ENCODE measurements around the gene ASH1L. TPM values are rescaled to one million over a fixed set of nuclear protein-coding genes. Genes with fewer than 3 reads are reported as not detected.
A peak's percentile ranks its signal among the peaks of the same experiment; 100 is the strongest.

The ASH1L gene
- total RNA-seq, 3 donors from 2014 or later: 83.2 to 103 (median 85.6) TPM

GRCh38 chr1:155318082-155318481 is 244.5 kb downstream of the ASH1L start:
- Histone ChIP-seq H3K9me3 (no peaks in the 10 kb centered on the region), H3K4me1 (peaks cover 5% of the 10 kb centered on the region in 2 donors), H3K27ac (no peak overlapping the region), H3K27me3 (no peaks in the 10 kb centered on the region), H3K36me3 (no peaks in the 10 kb centered on the region), H3K4me3 (no peak overlapping the region)
- no peak for DNase-seq (ENCODE audit: low spot score in 2 of 2)
- TF ChIP-seq POLR2A (IDR thresholded peaks at IDR 0.05) (no peak), CTCF (IDR thresholded peaks at IDR 0.05) (no peak), POLR2AphosphoS5 (IDR thresholded peaks at IDR 0.05) (no peak)
- intact Hi-C loops (cut with DNase I; ENCODE audit: low total_unique reads): no loop called here

GRCh38 chr1:155316922-155317321 is 245.7 kb downstream of the ASH1L start:
- DNase-seq (ENCODE audit: low spot score in 2 of 2): no peak
- intact Hi-C loops (cut with DNase I; ENCODE audit: low total_unique reads): no loop called here
- no peaks in the 10 kb centered on the region for H3K27me3 ChIP-seq
- no peaks in the 10 kb centered on the region for H3K4me1 ChIP-seq
- TF ChIP-seq CTCF (IDR thresholded peaks at IDR 0.05): no peak
- no peak for TF ChIP-seq POLR2AphosphoS5 (IDR thresholded peaks at IDR 0.05)
- no peak for TF ChIP-seq POLR2A (IDR thresholded peaks at IDR 0.05)
- no peaks in the 10 kb centered on the region for H3K9me3 ChIP-seq
- H3K36me3 ChIP-seq: no peaks in the 10 kb centered on the region
- no peak overlapping the region for H3K27ac ChIP-seq
- no peak overlapping the region for H3K4me3 ChIP-seq

- no peak overlapping the region for H3K27ac ChIP-seq
- TF ChIP-seq POLR2A (IDR thresholded peaks at IDR 0.05) (no peak), POLR2AphosphoS5 (IDR thresholded peaks at IDR 0.05) (no peak), CTCF (IDR thresholded peaks at IDR 0.05) (no peak)
- intact Hi-C loops (cut with DNase I; ENCODE audit: low total_unique reads): no loop called here
- H3K36me3 ChIP-seq: no peaks in the 10 kb centered on the region
- no peak for DNase-seq (ENCODE audit: low spot score in 2 of 2)
- H3K4me1 ChIP-seq: peaks cover 0 to 9% of the 10 kb centered on the region in 2 donors
- no peaks in the 10 kb centered on the region for H3K27me3 ChIP-seq
- no peak overlapping the region for H3K4me3 ChIP-seq
- H3K9me3 ChIP-seq: no peaks in the 10 kb centered on the region
Measured at GRCh38 chr1:155313261-155313660, 249.3 kb downstream of the ASH1L start.

GRCh38 chr1:155309423-155310021 is 253.1 kb downstream of the ASH1L start:
- TF ChIP-seq POLR2AphosphoS5 (IDR thresholded peaks at IDR 0.05): no peak
- no peak for TF ChIP-seq POLR2A (IDR thresholded peaks at IDR 0.05)
- TF ChIP-seq CTCF (IDR thresholded peaks at IDR 0.05): no peak
- no peaks in the 10 kb centered on the region for H3K9me3 ChIP-seq
- peak overlapping the region; percentile 81 to 92 for H3K27ac ChIP-seq
- intact Hi-C loops (cut with DNase I; ENCODE audit: low total_unique reads): no loop called here
- no peaks in the 10 kb centered on the region for H3K27me3 ChIP-seq
- H3K4me1 ChIP-seq: peaks cover 0 to 9% of the 10 kb centered on the region in 2 donors
- peak overlapping the region; percentile 57 to 74 (median 71) for H3K4me3 ChIP-seq
- DNase-seq (ENCODE audit: low spot score in 2 of 2): no peak
- no peaks in the 10 kb centered on the region for H3K36me3 ChIP-seq

GRCh38 chr1:155308493-155309422 is 253.8 kb downstream of the ASH1L start, which contains the start of gene FDPS:
Gene FDPS (plus strand): TSS chr1:155308866. CDS start chr1:155309790, 924 bp downstream.
- Histone ChIP-seq H3K27me3 (no peaks in the 10 kb centered on the region), H3K4me3 (peak within 1 kb of the TSS; percentile 57 to 74 (median 71)), H3K4me1 (peaks cover 0 to 9% of the 10 kb centered on the region in 2 donors), H3K36me3 (no peaks in the 10 kb centered on the region), H3K9me3 (no peaks in the 10 kb centered on the region), H3K27ac (peak within 1 kb of the TSS; percentile 81 to 92)
- peak; percentile 99 for DNase-seq (ENCODE audit: low spot score in 2 of 2)
- TF ChIP-seq CTCF (IDR thresholded peaks at IDR 0.05) (peak; percentile 38 to 53 (median 43)), POLR2AphosphoS5 (IDR thresholded peaks at IDR 0.05) (peak; percentile 80 to 90 (median 84)), POLR2A (IDR thresholded peaks at IDR 0.05) (peak; percentile 49)
- intact Hi-C loops (cut with DNase I; ENCODE audit: low total_unique reads): no loop called here

Data from breast epithelium (tissue), 4 donors.